ENCODE measurements around the gene GREB1.

Gene GREB1, protein sequence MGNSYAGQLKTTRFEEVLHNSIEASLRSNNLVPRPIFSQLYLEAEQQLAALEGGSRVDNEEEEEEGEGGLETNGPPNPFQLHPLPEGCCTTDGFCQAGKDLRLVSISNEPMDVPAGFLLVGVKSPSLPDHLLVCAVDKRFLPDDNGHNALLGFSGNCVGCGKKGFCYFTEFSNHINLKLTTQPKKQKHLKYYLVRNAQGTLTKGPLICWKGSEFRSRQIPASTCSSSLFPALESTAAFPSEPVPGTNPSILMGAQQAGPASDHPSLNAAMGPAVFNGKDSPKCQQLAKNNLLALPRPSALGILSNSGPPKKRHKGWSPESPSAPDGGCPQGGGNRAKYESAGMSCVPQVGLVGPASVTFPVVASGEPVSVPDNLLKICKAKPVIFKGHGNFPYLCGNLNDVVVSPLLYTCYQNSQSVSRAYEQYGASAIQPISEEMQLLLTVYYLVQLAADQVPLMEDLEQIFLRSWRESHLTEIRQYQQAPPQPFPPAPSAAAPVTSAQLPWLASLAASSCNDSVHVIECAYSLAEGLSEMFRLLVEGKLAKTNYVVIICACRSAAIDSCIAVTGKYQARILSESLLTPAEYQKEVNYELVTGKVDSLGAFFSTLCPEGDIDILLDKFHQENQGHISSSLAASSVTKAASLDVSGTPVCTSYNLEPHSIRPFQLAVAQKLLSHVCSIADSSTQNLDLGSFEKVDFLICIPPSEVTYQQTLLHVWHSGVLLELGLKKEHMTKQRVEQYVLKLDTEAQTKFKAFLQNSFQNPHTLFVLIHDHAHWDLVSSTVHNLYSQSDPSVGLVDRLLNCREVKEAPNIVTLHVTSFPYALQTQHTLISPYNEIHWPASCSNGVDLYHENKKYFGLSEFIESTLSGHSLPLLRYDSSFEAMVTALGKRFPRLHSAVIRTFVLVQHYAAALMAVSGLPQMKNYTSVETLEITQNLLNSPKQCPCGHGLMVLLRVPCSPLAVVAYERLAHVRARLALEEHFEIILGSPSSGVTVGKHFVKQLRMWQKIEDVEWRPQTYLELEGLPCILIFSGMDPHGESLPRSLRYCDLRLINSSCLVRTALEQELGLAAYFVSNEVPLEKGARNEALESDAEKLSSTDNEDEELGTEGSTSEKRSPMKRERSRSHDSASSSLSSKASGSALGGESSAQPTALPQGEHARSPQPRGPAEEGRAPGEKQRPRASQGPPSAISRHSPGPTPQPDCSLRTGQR (N-terminal part only)

DNA sequence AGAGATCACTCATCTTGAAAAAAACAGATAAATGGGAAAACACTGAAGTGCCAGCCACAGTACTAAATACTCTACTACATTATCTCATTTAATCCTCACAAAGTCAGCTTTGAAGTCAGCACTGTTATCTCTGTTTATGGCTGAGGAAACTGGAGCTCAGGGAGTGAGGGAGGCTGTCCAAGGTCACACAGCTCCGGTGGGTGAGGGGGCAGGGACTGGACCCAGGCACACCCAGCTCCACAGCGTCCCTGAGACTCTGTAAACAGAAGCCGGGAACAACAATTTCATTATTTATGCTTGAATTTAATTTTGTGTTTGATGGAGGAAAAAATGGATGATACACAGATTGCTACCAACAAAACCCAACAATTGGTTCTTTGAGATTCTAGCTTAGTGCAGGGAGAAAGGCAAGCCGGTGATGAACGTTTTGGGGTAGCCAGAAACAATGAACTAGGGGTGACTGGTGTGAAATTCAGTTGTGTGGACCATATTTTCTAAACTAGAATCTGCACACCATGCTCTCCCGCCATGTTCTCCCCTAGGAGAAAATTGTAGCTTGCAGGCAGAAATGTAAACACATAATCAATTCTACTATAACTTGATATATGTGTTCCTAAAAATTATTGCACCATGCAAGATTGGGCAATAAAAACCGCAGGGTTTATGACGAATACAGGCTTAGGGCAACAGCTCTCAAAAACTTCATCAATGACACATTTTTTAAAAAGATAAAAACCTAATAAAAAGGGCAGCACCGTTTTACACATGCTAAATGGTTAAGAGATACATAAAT, at the start of gene GREB1:
GREB1 (plus strand) TSS at position 768 of the 793 bp plus-strand sequence. CDS start 22,570 bp downstream, outside the sequence.
- no peak for TF ChIP-seq NFIC (IDR thresholded peaks at IDR 0.05)
- TF ChIP-seq REST (IDR thresholded peaks at IDR 0.05; ENCODE audit: low read depth) = no peak
- no peak for TF ChIP-seq RAD21 (IDR thresholded peaks at IDR 0.05; ENCODE audit: low read depth)
- no peak for TF ChIP-seq EGR1 (IDR thresholded peaks at IDR 0.05)
- no peak for TF ChIP-seq TCF12 (IDR thresholded peaks at IDR 0.05; ENCODE audit: low read depth)
- no peak for TF ChIP-seq CEBPB (IDR thresholded peaks at IDR 0.05)
- TF ChIP-seq USF1 (IDR thresholded peaks at IDR 0.05) = no peak
- no peak for TF ChIP-seq CREB1 (IDR thresholded peaks at IDR 0.05; ENCODE audit: low read depth)
- TF ChIP-seq TEAD4 (IDR thresholded peaks at IDR 0.05) = no peak

- TF ChIP-seq USF1 (IDR thresholded peaks at IDR 0.05) (no peak), CEBPB (IDR thresholded peaks at IDR 0.05) (peak; percentile 44; the same call in 1 of the 2 replicates)
Observed at GRCh38 chr2:11488809-11489208, 45.0 kb upstream of the GREB1 start.

DNA sequence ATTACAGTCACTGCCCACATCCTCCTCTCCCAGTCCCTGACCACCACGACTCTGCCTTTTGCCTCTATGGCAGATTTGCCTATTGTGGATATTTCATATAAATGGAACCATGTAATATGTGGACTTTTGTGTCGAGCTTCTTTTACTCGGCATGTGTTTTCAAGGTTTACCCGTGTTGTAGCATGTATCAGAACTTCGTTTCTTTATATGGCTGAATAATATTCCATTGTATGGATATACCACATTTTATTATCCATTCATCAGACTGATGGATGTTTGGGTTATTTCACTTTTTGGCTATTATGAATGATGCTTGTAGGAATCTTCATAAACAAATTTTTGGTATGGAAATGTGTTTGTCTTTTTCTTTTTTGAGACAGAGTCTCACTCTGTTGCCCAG, 43.7 kb upstream of the GREB1 start:
- TF ChIP-seq EP300 (IDR thresholded peaks at IDR 0.05; ENCODE audit: borderline replicate concordance) = no peak
- no peak for TF ChIP-seq TCF12 (IDR thresholded peaks at IDR 0.05; ENCODE audit: low read depth)

DNA sequence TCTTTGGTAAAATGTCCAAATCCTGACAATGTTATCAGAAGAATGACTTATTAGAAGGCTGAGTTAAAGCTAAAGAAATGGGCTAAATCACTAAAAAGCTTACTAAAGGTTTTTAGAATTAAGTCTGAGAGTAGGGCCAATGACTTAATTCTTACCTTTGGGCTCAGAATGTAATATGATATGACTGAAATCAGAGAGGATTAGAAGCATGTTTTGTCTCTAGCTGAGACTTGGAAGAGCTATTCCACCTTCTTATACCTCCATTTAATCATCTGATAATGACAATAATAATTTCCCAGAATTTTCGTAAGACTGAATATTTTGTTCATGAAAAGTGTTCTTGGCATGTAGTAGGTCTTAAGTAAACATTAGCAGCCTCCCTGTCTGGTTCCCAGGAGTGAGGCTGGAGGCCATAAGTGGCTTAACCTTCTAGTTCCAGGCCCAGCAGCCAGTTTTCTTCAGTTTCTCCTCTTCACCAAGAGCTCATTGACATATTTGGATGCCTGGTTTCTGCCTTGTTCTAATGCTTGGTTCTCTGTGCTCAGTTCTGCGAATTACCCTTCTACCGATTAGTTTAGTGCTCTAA, 42.4 kb upstream of the GREB1 start:
- no peak for TF ChIP-seq USF1 (IDR thresholded peaks at IDR 0.05)
- TF ChIP-seq TAF1 (IDR thresholded peaks at IDR 0.05; ENCODE audit: low read depth) = no peak
- TF ChIP-seq YY1 (IDR thresholded peaks at IDR 0.05; ENCODE audit: low read depth) = no peak
- no peak for TF ChIP-seq EP300 (IDR thresholded peaks at IDR 0.05; ENCODE audit: borderline replicate concordance)
- no peak for TF ChIP-seq RAD21 (IDR thresholded peaks at IDR 0.05; ENCODE audit: low read depth)

- TF ChIP-seq RAD21 (IDR thresholded peaks at IDR 0.05; ENCODE audit: low read depth) (no peak), TCF12 (IDR thresholded peaks at IDR 0.05; ENCODE audit: low read depth) (no peak), YY1 (IDR thresholded peaks at IDR 0.05; ENCODE audit: low read depth) (no peak), NFIC (IDR thresholded peaks at IDR 0.05) (no peak)
- TF ChIP-seq, protein P1, sequence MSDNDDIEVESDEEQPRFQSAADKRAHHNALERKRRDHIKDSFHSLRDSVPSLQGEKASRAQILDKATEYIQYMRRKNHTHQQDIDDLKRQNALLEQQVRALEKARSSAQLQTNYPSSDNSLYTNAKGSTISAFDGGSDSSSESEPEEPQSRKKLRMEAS (IDR thresholded peaks at IDR 0.05) = no peak
Observed at GRCh38 chr2:11492244-11492643, 41.6 kb upstream of the GREB1 start.

- TF ChIP-seq TAF1 (IDR thresholded peaks at IDR 0.05; ENCODE audit: low read depth) (no peak), CREB1 (IDR thresholded peaks at IDR 0.05; ENCODE audit: low read depth) (no peak), USF1 (IDR thresholded peaks at IDR 0.05) (no peak), TCF12 (IDR thresholded peaks at IDR 0.05; ENCODE audit: low read depth) (no peak), YY1 (IDR thresholded peaks at IDR 0.05; ENCODE audit: low read depth) (no peak), FOXM1 (IDR thresholded peaks at IDR 0.05; ENCODE audit: borderline replicate concordance, low read depth) (no peak), REST (IDR thresholded peaks at IDR 0.05; ENCODE audit: low read depth) (no peak)
Observed at GRCh38 chr2:11492720-11493119, 41.1 kb upstream of the GREB1 start.
